DOHH2 (cell line): ENCODE results near the gene SUSD1.

Experiments
- EZH2phosphoT487 ChIP-seq: fragments of 200-600 bp; sonication (generic); IDR thresholded peaks from 2 replicates; pipeline ENCODE4 v1.6.1; 2017; ENCODE audit warnings: borderline replicate concordance, mild to moderate bottlenecking, antibody characterized with exemption, low read length, moderate library complexity, mixed read lengths
- TF ChIP-seq, protein P1 (sequence below): fragments of 200-600 bp; sonication (generic); IDR thresholded peaks from one replicate; pipeline ENCODE4 v1.5.1; 2014; ENCODE audit warnings: antibody characterized with exemption, mild to moderate bottlenecking, low read depth, low read length; ENCODE audit not compliant: poor library complexity, severe bottlenecking

GRCh38 chr9:112093147-112093869, 81.8 kb downstream of the SUSD1 start:
- TF ChIP-seq, protein P1, sequence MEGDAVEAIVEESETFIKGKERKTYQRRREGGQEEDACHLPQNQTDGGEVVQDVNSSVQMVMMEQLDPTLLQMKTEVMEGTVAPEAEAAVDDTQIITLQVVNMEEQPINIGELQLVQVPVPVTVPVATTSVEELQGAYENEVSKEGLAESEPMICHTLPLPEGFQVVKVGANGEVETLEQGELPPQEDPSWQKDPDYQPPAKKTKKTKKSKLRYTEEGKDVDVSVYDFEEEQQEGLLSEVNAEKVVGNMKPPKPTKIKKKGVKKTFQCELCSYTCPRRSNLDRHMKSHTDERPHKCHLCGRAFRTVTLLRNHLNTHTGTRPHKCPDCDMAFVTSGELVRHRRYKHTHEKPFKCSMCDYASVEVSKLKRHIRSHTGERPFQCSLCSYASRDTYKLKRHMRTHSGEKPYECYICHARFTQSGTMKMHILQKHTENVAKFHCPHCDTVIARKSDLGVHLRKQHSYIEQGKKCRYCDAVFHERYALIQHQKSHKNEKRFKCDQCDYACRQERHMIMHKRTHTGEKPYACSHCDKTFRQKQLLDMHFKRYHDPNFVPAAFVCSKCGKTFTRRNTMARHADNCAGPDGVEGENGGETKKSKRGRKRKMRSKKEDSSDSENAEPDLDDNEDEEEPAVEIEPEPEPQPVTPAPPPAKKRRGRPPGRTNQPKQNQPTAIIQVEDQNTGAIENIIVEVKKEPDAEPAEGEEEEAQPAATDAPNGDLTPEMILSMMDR = no peak
- no peak for TF ChIP-seq EZH2phosphoT487
